ENCODE data around the gene SFXN1.
"Not testable (repeated sequence)": the region's sequence is repeated elsewhere in the genome, so short reads cannot be mapped to it uniquely, and the experiment has no call there.

DNA sequence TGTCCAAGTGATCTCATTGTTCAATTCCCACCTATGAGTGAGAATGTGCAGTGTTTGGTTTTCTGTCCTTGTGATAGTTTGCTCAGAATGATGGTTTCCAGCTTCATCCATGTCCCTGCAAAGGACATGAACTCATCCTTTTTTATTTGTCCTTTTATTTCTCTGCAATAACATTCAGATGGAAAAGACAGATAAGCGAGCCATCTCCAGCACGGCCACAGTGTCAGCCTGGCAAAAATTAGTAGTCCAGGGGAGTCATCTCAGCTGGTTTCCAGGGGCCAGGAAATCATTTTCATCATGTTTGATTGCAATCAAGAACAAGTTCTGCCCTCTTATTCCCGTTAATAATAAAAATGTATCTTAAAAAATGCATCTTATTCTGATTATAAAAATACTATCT is 57.0 kb downstream of the SFXN1 start:
- TF ChIP-seq, protein P1, sequence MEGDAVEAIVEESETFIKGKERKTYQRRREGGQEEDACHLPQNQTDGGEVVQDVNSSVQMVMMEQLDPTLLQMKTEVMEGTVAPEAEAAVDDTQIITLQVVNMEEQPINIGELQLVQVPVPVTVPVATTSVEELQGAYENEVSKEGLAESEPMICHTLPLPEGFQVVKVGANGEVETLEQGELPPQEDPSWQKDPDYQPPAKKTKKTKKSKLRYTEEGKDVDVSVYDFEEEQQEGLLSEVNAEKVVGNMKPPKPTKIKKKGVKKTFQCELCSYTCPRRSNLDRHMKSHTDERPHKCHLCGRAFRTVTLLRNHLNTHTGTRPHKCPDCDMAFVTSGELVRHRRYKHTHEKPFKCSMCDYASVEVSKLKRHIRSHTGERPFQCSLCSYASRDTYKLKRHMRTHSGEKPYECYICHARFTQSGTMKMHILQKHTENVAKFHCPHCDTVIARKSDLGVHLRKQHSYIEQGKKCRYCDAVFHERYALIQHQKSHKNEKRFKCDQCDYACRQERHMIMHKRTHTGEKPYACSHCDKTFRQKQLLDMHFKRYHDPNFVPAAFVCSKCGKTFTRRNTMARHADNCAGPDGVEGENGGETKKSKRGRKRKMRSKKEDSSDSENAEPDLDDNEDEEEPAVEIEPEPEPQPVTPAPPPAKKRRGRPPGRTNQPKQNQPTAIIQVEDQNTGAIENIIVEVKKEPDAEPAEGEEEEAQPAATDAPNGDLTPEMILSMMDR (conservative IDR thresholded peaks at IDR 0.05; ENCODE audit: low read length): not testable (repeated sequence)
- not testable (repeated sequence) for TF ChIP-seq EZH2phosphoT487 (IDR thresholded peaks at IDR 0.05; ENCODE audit: borderline replicate concordance, low read depth, low read length)
